Tibial nerve (tissue), 4 donors: ENCODE measurements around the gene FNTB. TPM values are rescaled to one million over a fixed set of nuclear protein-coding genes. Genes with fewer than 3 reads are reported as not detected.
A peak's percentile ranks its signal among the peaks of the same experiment; 100 is the strongest.
"Not testable (repeated sequence)": the region's sequence is repeated elsewhere in the genome, so short reads cannot be mapped to it uniquely, and the experiment has no call there.

Experiments
- DNase-seq, 2 donors: peaks; one replicate each; pipeline ENCODE4 v3.0.0-alpha.2; 2019; ENCODE audit warnings: low spot score in 2 of 2
- H3K27ac ChIP-seq, 4 donors: fragments of 200-600 bp; sonication (generic) in 3 of 4; one replicate each; pipeline ENCODE4 v1.5.1; 2017 to 2019; ENCODE audit warnings: mild to moderate bottlenecking in 1 of 4
- H3K27me3 ChIP-seq, 2 donors: fragments of 200-600 bp; sonication (generic) in 1 of 2; one replicate each; pipeline versions ENCODE4 v1.5.1 to v1.6.0; 2017 to 2019
- H3K36me3 ChIP-seq, 3 donors: fragments of 200-600 bp; sonication (generic); one replicate each; pipeline ENCODE4 v1.5.1; 2018 to 2019
- H3K4me1 ChIP-seq, 4 donors: fragments of 200-600 bp; sonication (generic) in 3 of 4; one replicate each; pipeline ENCODE4 v1.5.1; 2017 to 2019
- H3K4me3 ChIP-seq, 4 donors: fragments of 200-600 bp; sonication (generic) in 3 of 4; one replicate each; pipeline ENCODE4 v1.5.1; 2017 to 2019; ENCODE audit warnings: mild to moderate bottlenecking in 1 of 4, moderate library complexity in 1 of 4
- H3K9me3 ChIP-seq, 4 donors: fragments of 200-600 bp; sonication (generic) in 3 of 4; one replicate each; pipeline ENCODE4 v1.5.1; 2017 to 2019
- EP300 ChIP-seq, 2 donors: sonication (generic); formaldehyde crosslinking; IDR thresholded peaks; one replicate each; pipeline ENCODE4 v1.6.1; 2017; ENCODE audit warnings: antibody characterized with exemption in 2 of 2, mild to moderate bottlenecking in 1 of 2
- POLR2A ChIP-seq, 2 donors: fragments of 450-650 bp; IDR thresholded peaks; one replicate each; pipeline ENCODE4 v1.6.1; 2017; ENCODE audit warnings: antibody characterized with exemption in 2 of 2, mild to moderate bottlenecking in 2 of 2, moderate library complexity in 2 of 2
- WGBS, 2 donors: methylation state at CpG; one replicate each; pipeline ENCODE4 v1.1.5; 2018; 5-methylcytosine and 5-hydroxymethylcytosine counted together
- total RNA-seq, 4 donors: library from RNA; depleted of rRNA; stranded (reverse); fragments of >200 nt; gene quantifications; one replicate each; pipeline ENCODE4 v1.1.0, GENCODE V29; 2016
- TF ChIP-seq, protein P1 (sequence below), 5 experiments: fragments of 200-600 bp in 3 of 5; fragments of 450-650 bp in 2 of 5; sonication (generic) in 3 of 5; IDR thresholded peaks; one replicate each; pipeline ENCODE4 v1.5.1; 2016 to 2019; ENCODE audit warnings: antibody characterized with exemption in 5 of 5, mild to moderate bottlenecking in 3 of 5, moderate library complexity in 2 of 5

The FNTB gene
- total RNA-seq, 4 donors from 2014 or later: 21.0 to 34.5 (median 31.0) TPM

DNA sequence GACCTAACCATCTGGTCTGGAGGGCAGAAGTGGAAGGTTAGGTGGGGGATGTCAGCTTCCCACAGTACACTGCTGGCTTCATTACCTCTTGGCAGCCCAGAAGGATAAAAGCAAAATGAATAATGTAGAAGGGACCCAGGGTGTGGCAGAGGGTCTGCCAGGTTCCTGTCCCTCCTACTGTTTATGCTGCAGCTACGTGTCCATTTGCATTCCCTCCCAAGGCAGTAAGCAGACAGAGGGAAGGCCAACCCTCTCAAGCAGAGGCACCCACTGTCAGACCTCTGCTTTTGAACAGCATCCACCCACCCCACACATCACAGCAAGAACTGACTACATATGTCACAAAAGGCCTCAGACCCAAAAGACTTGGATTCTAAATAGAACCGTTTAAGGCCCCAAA is 96.2 kb downstream of the FNTB start:
- Histone ChIP-seq H3K9me3 (peaks cover 0 to 7% (median 0%) of the 10 kb centered on the region in 4 donors), H3K4me1 (peaks cover 0 to 62% (median 20%) of the 10 kb centered on the region in 4 donors), H3K27ac (peak overlapping the region in 1 of 4 donors; percentile 19), H3K36me3 (peaks cover 0 to 59% (median 8%) of the 10 kb centered on the region in 3 donors), H3K4me3 (no peak overlapping the region), H3K27me3 (no peaks in the 10 kb centered on the region)
- TF ChIP-seq, protein P1, sequence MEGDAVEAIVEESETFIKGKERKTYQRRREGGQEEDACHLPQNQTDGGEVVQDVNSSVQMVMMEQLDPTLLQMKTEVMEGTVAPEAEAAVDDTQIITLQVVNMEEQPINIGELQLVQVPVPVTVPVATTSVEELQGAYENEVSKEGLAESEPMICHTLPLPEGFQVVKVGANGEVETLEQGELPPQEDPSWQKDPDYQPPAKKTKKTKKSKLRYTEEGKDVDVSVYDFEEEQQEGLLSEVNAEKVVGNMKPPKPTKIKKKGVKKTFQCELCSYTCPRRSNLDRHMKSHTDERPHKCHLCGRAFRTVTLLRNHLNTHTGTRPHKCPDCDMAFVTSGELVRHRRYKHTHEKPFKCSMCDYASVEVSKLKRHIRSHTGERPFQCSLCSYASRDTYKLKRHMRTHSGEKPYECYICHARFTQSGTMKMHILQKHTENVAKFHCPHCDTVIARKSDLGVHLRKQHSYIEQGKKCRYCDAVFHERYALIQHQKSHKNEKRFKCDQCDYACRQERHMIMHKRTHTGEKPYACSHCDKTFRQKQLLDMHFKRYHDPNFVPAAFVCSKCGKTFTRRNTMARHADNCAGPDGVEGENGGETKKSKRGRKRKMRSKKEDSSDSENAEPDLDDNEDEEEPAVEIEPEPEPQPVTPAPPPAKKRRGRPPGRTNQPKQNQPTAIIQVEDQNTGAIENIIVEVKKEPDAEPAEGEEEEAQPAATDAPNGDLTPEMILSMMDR (IDR thresholded peaks at IDR 0.05): no peak
- TF ChIP-seq POLR2A (IDR thresholded peaks at IDR 0.05) (no peak), EP300 (IDR thresholded peaks at IDR 0.05) (no peak)
- DNase-seq: no peak
- WGBS, 2 donors: 50 to 51% methylated on average over 2 of the region's 2 CpGs

DNA sequence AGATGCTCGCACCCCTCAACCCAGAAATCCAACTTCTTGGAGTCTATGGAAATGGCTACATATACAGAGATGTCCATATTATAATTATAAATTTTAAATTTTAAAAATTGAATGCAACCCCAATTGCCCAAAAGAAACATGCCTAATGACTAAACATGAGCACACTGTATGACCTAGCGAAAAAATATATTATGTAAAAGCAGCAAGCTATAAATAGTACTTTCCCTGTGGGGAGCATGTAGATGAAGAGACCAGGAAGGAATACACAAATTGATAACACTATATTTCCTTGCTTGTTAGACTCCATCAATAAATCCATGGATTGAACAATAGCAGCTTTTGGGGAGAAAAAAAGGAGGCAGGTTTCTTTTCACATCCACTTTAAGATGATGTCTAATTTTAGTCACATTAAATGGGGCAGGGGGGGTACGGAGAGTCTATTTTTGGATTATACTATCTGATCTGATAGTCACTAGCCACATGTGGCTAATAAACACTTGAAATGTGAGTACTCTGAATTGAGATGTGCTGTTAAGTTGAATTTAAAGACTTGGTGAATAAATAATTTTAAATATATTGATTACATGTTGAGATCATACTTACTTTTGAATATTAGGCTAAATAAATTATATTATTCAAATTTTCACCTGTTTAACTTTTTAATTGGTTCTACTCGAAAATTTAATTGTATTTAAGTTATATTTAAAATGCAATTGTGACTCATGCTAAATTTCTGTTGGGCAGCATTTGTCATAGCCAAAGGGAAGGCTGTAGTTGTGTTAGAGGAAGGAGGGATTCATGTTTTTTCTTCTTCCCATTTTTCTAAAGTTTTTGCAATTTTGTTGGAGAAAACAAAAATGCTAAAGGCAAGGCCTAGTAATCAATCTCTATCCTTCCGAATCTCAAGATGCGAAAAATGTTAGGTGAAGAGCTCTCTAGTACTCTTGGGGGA is 98.1 kb downstream of the FNTB start:
- no peak for DNase-seq
- Histone ChIP-seq H3K4me1 (peaks cover 0 to 50% (median 20%) of the 10 kb centered on the region in 4 donors), H3K36me3 (peaks cover 0 to 67% (median 15%) of the 10 kb centered on the region in 3 donors), H3K9me3 (peaks cover 0 to 7% (median 0%) of the 10 kb centered on the region in 4 donors), H3K4me3 (no peak overlapping the region), H3K27ac (no peak overlapping the region), H3K27me3 (no peaks in the 10 kb centered on the region)
- TF ChIP-seq EP300 (IDR thresholded peaks at IDR 0.05) (no peak), POLR2A (IDR thresholded peaks at IDR 0.05) (no peak)
- TF ChIP-seq, protein P1 (IDR thresholded peaks at IDR 0.05): no peak
- WGBS, 2 donors: 68 to 75% methylated on average over 6 of the region's 6 CpGs

DNA sequence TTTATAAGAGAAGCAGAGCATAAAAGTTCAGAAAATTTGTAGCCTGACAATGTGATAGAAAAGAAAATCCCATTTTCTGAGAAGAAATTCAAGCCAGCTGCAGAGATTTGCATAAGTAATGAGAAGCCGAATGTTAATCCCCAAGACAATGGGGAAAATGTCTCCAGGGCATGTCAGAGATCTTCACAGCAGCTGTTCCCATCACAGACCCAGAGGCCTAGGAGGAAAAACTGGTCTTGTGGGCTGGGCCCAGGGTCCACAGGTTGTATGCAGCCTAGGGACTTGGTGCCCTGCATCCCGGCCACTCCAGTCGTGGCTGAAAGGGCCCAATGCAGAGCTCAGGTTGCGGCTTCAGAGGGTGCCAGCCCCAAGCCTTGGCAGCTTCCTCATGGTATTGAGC is 100.0 kb downstream of the FNTB start:
- WGBS, 2 donors: 95 to 98% methylated on average over 2 to 4 of the region's 4 CpGs
- DNase-seq: not testable (repeated sequence)
- peaks cover 0 to 84% (median 21%) of the 10 kb centered on the region in 3 donors for H3K36me3 ChIP-seq

DNA sequence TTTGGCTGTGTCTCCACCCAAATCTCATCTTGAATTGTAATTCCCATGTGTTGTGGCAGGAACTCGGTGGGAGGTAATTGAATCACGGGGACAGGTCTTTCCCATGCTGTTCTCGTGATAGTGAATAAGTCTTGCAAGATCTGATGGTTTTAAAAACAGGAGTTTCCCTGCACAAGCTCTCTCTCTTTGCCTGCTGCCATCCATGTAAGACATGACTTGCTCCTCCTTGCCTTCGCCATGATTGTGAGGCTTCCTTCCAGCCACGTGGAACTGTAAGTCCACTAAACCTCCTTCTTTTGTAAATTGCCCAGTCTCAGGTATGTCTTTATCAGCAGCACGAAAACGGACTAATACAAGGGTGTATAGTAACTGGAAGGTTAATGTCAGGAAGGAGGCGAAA is 101.1 kb downstream of the FNTB start:
- peaks cover 0 to 84% (median 23%) of the 10 kb centered on the region in 3 donors for H3K36me3 ChIP-seq
- H3K9me3 ChIP-seq, H3K27ac ChIP-seq, H3K27me3 ChIP-seq, DNase-seq, H3K4me3 ChIP-seq: not testable (repeated sequence)
- H3K4me1 ChIP-seq: peaks cover 0 to 31% (median 3%) of the 10 kb centered on the region in 4 donors
- WGBS, 2 donors: 84 to 93% methylated on average over 8 of the region's 8 CpGs

More for the DNA sequence above, 100.0 kb downstream of the FNTB start:
- H3K4me1 ChIP-seq: peaks cover 0 to 39% (median 6%) of the 10 kb centered on the region in 4 donors
- H3K4me3 ChIP-seq, H3K9me3 ChIP-seq, H3K27ac ChIP-seq, H3K27me3 ChIP-seq: not testable (repeated sequence)

DNA sequence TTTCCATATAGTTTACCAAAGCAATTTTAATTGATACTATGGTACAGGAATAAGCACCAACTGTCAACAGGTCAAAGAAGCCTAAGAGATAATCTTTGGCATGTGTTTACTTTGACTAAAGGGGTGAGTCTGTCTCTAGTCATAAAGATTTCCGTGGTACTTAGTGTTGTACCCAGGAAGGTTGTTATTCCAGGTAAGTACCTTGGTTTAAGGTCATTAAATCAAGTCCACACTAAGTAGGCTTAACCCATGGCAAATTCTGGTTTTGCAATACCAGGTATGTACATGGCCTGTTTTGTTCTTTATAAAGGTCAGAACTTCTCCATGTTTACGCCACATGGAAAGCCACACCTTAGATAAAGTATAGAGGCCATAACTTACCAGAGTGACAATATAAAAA is 105.7 kb downstream of the FNTB start:
- H3K36me3 ChIP-seq: peaks cover 0 to 70% (median 17%) of the 10 kb centered on the region in 3 donors
- H3K27me3 ChIP-seq: no peaks in the 10 kb centered on the region
- H3K4me1 ChIP-seq: peaks cover 0 to 53% (median 20%) of the 10 kb centered on the region in 4 donors
- 85 to 92% methylated on average over 2 of the region's 2 CpGs for WGBS, 2 donors
- no peak for DNase-seq
- no peak overlapping the region for H3K4me3 ChIP-seq
- TF ChIP-seq, protein P1 (IDR thresholded peaks at IDR 0.05): no peak
- TF ChIP-seq EP300 (IDR thresholded peaks at IDR 0.05) (no peak), POLR2A (IDR thresholded peaks at IDR 0.05) (no peak)
- H3K27ac ChIP-seq: no peak overlapping the region
- H3K9me3 ChIP-seq: no peaks in the 10 kb centered on the region

DNA sequence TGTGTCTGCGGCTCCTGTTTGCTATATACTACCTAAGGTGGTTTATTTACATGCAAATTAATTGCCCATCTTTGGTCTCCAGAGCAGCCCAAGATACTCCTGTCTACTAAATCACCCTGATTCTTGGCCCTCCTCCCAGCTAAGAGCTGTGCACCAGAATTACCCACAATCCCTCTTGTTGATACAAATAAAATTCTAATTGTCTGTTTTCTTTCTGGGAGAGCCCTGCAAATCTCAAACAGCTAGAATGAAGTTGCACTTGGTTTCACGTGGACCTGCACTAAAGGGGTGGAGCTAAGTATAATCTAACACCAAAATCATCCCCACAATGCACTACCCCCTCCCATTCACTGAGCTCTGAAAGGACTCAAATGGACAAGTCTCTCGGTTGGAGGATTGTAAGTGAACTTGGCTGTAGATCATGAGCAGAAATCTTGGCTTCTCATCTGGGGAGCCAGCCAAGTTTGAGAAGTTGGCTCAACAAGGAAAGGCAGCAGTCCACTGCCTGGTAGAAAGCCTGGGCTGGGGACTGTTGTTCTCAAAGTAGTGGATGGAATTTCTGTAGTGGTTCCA is 109.0 kb downstream of the FNTB start:
- 25 to 33% methylated on average over 3 of the region's 3 CpGs for WGBS, 2 donors
- TF ChIP-seq, protein P1 (IDR thresholded peaks at IDR 0.05): no peak
- TF ChIP-seq EP300 (IDR thresholded peaks at IDR 0.05): peak in 1 of 2 donors; percentile 51
- no peak for TF ChIP-seq POLR2A (IDR thresholded peaks at IDR 0.05)
- Histone ChIP-seq H3K27ac (peak overlapping the region in 2 of 4 donors; percentile 61 to 73), H3K36me3 (peaks cover 0 to 44% (median 10%) of the 10 kb centered on the region in 3 donors), H3K4me1 (peaks cover 0 to 85% (median 50%) of the 10 kb centered on the region in 4 donors), H3K27me3 (no peaks in the 10 kb centered on the region), H3K9me3 (no peaks in the 10 kb centered on the region), H3K4me3 (no peak overlapping the region)
- peak; percentile 45 to 68 for DNase-seq
